Measurements from ENCODE around the gene FBXW5.

DNA sequence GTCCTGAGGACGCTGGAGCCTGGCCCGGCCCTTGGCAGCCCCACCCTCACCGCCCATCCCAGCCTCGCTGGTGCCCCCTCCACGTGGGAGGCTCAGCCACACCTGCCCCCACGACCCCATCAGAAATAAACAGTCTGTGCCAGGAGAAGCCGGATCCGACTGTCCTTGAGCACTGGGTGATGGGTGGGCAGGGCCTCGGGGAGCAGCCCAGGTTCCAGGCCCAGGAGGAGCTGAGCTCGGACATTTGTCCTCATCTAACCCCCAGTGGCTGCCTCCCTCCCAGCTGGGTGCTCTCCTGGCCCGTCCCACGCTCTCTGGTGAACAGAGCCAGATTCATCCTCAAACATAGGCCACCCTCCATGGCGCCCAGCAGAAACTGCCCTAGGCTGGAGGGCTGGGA is 28.2 kb upstream of the FBXW5 start:
- no peak for TF ChIP-seq SIN3A (IDR thresholded peaks at IDR 0.05; ENCODE audit: low read depth)
- TF ChIP-seq EZH2phosphoT487 (IDR thresholded peaks at IDR 0.05; ENCODE audit: borderline replicate concordance) = no peak
- TF ChIP-seq, protein P1, sequence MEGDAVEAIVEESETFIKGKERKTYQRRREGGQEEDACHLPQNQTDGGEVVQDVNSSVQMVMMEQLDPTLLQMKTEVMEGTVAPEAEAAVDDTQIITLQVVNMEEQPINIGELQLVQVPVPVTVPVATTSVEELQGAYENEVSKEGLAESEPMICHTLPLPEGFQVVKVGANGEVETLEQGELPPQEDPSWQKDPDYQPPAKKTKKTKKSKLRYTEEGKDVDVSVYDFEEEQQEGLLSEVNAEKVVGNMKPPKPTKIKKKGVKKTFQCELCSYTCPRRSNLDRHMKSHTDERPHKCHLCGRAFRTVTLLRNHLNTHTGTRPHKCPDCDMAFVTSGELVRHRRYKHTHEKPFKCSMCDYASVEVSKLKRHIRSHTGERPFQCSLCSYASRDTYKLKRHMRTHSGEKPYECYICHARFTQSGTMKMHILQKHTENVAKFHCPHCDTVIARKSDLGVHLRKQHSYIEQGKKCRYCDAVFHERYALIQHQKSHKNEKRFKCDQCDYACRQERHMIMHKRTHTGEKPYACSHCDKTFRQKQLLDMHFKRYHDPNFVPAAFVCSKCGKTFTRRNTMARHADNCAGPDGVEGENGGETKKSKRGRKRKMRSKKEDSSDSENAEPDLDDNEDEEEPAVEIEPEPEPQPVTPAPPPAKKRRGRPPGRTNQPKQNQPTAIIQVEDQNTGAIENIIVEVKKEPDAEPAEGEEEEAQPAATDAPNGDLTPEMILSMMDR (IDR thresholded peaks at IDR 0.05 in 2 of 3, conservative IDR thresholded peaks at IDR 0.05 in 1 of 3; ENCODE audit: borderline replicate concordance in 1 of 3, insufficient read depth in 1 of 3, low read depth in 2 of 3, low read length in 2 of 3) = no peak
- TF ChIP-seq, protein P2, sequence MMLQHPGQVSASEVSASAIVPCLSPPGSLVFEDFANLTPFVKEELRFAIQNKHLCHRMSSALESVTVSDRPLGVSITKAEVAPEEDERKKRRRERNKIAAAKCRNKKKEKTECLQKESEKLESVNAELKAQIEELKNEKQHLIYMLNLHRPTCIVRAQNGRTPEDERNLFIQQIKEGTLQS (IDR thresholded peaks at IDR 0.05) = no peak
- no peak for TF ChIP-seq YY1 (IDR thresholded peaks at IDR 0.05; ENCODE audit: extremely low read depth, insufficient replicate concordance, low read depth, low read length)
- no peak for TF ChIP-seq JUND (IDR thresholded peaks at IDR 0.05)
- no peak for TF ChIP-seq EZH2 (IDR thresholded peaks at IDR 0.05)
- no peak for TF ChIP-seq POLR2AphosphoS5 (IDR thresholded peaks at IDR 0.05; ENCODE audit: low read depth, low read length)
- no peak for TF ChIP-seq POLR2A (IDR thresholded peaks at IDR 0.05; ENCODE audit: borderline replicate concordance, extremely low read depth, insufficient read depth, insufficient read length)
- TF ChIP-seq FOSL1 (IDR thresholded peaks at IDR 0.05; ENCODE audit: low read depth) = no peak
- no peak for TF ChIP-seq CEBPB (IDR thresholded peaks at IDR 0.05; ENCODE audit: low read depth)
- no peak for TF ChIP-seq EGR1 (IDR thresholded peaks at IDR 0.05; ENCODE audit: low read depth)
- TF ChIP-seq, protein P3, sequence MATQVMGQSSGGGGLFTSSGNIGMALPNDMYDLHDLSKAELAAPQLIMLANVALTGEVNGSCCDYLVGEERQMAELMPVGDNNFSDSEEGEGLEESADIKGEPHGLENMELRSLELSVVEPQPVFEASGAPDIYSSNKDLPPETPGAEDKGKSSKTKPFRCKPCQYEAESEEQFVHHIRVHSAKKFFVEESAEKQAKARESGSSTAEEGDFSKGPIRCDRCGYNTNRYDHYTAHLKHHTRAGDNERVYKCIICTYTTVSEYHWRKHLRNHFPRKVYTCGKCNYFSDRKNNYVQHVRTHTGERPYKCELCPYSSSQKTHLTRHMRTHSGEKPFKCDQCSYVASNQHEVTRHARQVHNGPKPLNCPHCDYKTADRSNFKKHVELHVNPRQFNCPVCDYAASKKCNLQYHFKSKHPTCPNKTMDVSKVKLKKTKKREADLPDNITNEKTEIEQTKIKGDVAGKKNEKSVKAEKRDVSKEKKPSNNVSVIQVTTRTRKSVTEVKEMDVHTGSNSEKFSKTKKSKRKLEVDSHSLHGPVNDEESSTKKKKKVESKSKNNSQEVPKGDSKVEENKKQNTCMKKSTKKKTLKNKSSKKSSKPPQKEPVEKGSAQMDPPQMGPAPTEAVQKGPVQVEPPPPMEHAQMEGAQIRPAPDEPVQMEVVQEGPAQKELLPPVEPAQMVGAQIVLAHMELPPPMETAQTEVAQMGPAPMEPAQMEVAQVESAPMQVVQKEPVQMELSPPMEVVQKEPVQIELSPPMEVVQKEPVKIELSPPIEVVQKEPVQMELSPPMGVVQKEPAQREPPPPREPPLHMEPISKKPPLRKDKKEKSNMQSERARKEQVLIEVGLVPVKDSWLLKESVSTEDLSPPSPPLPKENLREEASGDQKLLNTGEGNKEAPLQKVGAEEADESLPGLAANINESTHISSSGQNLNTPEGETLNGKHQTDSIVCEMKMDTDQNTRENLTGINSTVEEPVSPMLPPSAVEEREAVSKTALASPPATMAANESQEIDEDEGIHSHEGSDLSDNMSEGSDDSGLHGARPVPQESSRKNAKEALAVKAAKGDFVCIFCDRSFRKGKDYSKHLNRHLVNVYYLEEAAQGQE (IDR thresholded peaks at IDR 0.05; ENCODE audit: low read depth) = no peak
- TF ChIP-seq ZNF274 (IDR thresholded peaks at IDR 0.05; ENCODE audit: low read depth, low read length) = no peak

Measured in HCT116 (cell line).